H1 (cell line): ENCODE measurements around the gene OLFM1. TPM values are rescaled to one million over a fixed set of nuclear protein-coding genes. Genes with fewer than 3 reads are reported as not detected.

ENCODE experiments used
- CTCF ChIA-PET: fragments of 300-600 bp; sonication (Branson Sonifier 250); formaldehyde crosslinking; loops from one replicate; lab custom pipeline; 2021; ENCODE audit not compliant: partially characterized antibody; lab: Charles Lee
- POLR2A ChIA-PET: fragments of 300-600 bp; sonication (Branson Sonifier 250); formaldehyde crosslinking; loops from one replicate; lab custom pipeline; 2021; ENCODE audit warnings: inconsistent platforms; ENCODE audit not compliant: partially characterized antibody; lab: Charles Lee
- DNase-seq, 2 experiments: peaks; one replicate each; pipeline versions ENCODE4 v3.0.0 to v3.0.0-alpha.2; 2010 to 2022; ENCODE audit warnings: low spot score in 2 of 2, low read depth in 1 of 2, mixed read lengths in 1 of 2
- FAIRE-seq: peaks from 2 replicates; lab custom pipeline; 2011; peaks lifted over from hg19 to GRCh38; lab: Jason Lieb, UNC
- H2AFZ ChIP-seq: 2 replicates; pipeline ENCODE4 v1.8.1; 2012; ENCODE audit warnings: low read length, inconsistent platforms
- H2AK5ac ChIP-seq: 2 replicates; pipeline ENCODE4 v1.6.1; 2013; ENCODE audit warnings: low read depth, low read length
- H2BK120ac ChIP-seq: replicated peaks from 2 replicates; pipeline ENCODE3; 2013; ENCODE audit warnings: low read depth, low read length, inconsistent platforms
- H2BK12ac ChIP-seq: 2 replicates; pipeline ENCODE4 v1.6.1; 2013; ENCODE audit warnings: low read depth, low read length
- H2BK15ac ChIP-seq: 2 replicates; pipeline ENCODE4 v1.6.1; 2013; ENCODE audit warnings: low read length
- H2BK20ac ChIP-seq: 2 replicates; pipeline ENCODE4 v1.6.1; 2013; ENCODE audit warnings: low read length
- H2BK5ac ChIP-seq: 2 replicates; pipeline ENCODE4 v1.6.1; 2013; ENCODE audit warnings: low read depth, low read length
- H3K14ac ChIP-seq: 2 replicates; pipeline ENCODE4 v1.6.1; 2013; ENCODE audit warnings: inconsistent platforms; ENCODE audit not compliant: insufficient read length
- H3K18ac ChIP-seq: 2 replicates; pipeline ENCODE4 v1.6.1; 2013; ENCODE audit warnings: low read length; ENCODE audit errors: extremely low read depth
- H3K23ac ChIP-seq: 2 replicates; pipeline ENCODE4 v1.6.1; 2013; ENCODE audit warnings: inconsistent platforms; ENCODE audit not compliant: insufficient read length
- H3K23me2 ChIP-seq: 2 replicates; pipeline ENCODE4 v1.6.1; 2013; ENCODE audit warnings: low read depth, low read length
- H3K27ac ChIP-seq: 2 replicates; pipeline ENCODE4 v1.6.1; 2011; ENCODE audit warnings: low read depth, low read length, inconsistent platforms
- H3K27me3 ChIP-seq, 4 experiments: replicated peaks in 1 of 4; 1 replicate in 1 of 4; 2 replicates in 3 of 4; pipeline versions ENCODE4 v1.6.1 to v1.8.1; 2011 to 2013; ENCODE audit warnings: low read length in 3 of 4, mild to moderate bottlenecking in 3 of 4, inconsistent platforms in 2 of 4, mixed read lengths in 2 of 4, moderate library complexity in 1 of 4; ENCODE audit not compliant: control insufficient read depth in 3 of 4, insufficient read depth in 3 of 4; ENCODE audit errors: extremely low read depth in 1 of 4
- H3K36me3 ChIP-seq, 4 experiments: 2 replicates each; pipeline versions ENCODE4 v1.6.1 to v1.8.1; 2011 to 2013; ENCODE audit warnings: mild to moderate bottlenecking in 4 of 4, low read length in 3 of 4, moderate library complexity in 2 of 4, control low read depth in 1 of 4, inconsistent platforms in 1 of 4; ENCODE audit not compliant: insufficient read depth in 4 of 4, control insufficient read depth in 2 of 4
- H3K4ac ChIP-seq: replicated peaks from 2 replicates; pipeline ENCODE3; 2013; ENCODE audit warnings: low read length, low read depth, mixed read lengths, inconsistent platforms; ENCODE audit not compliant: insufficient read length
- H3K4me1 ChIP-seq, 4 experiments: replicated peaks in 1 of 4; 1 replicate in 1 of 4; 2 replicates in 3 of 4; pipeline versions ENCODE4 v1.6.1 to v1.8.1; 2011 to 2013; ENCODE audit warnings: low read length in 3 of 4, inconsistent platforms in 2 of 4, mixed read lengths in 1 of 4; ENCODE audit not compliant: insufficient read depth in 4 of 4, control insufficient read depth in 3 of 4
- H3K4me2 ChIP-seq, 2 experiments: 2 replicates each; pipeline versions ENCODE4 v1.6.1 to v1.8.1; 2011 to 2013; ENCODE audit warnings: low read depth in 2 of 2, low read length in 2 of 2, control low read depth in 1 of 2, inconsistent platforms in 1 of 2, mild to moderate bottlenecking in 1 of 2; ENCODE audit not compliant: insufficient read depth in 1 of 2
- H3K4me3 ChIP-seq, 4 experiments: fragments of 200-600, 300-600 bp in 1 of 4; sonication (generic), shearing (Covaris generic), sonication (Bioruptor Twin) in 1 of 4; 2 replicates each; pipeline versions ENCODE4 v1.5.1 to v1.8.1; 2011 to 2016; ENCODE audit warnings: low read length in 4 of 4, low read depth in 3 of 4, control low read depth in 2 of 4, inconsistent platforms in 2 of 4, mild to moderate bottlenecking in 2 of 4, mixed read lengths in 1 of 4, moderate library complexity in 1 of 4; ENCODE audit not compliant: insufficient read depth in 2 of 4; ENCODE audit errors: extremely low read depth in 1 of 4
- H3K56ac ChIP-seq: replicated peaks from 2 replicates; pipeline ENCODE3; 2013; ENCODE audit warnings: low read depth, mild to moderate bottlenecking, mixed read lengths, low read length, inconsistent platforms; ENCODE audit not compliant: insufficient read length
- H3K79me1 ChIP-seq: 2 replicates; pipeline ENCODE4 v1.6.1; 2013; ENCODE audit warnings: low read depth, low read length, control low read depth
- H3K79me2 ChIP-seq, 2 experiments: 2 replicates each; pipeline versions ENCODE4 v1.6.1 to v1.8.1; 2012 to 2013; ENCODE audit warnings: low read length in 2 of 2, mild to moderate bottlenecking in 2 of 2, inconsistent platforms in 1 of 2; ENCODE audit not compliant: insufficient read depth in 2 of 2, control insufficient read depth in 1 of 2
- H3K9ac ChIP-seq, 4 experiments: replicated peaks in 1 of 4; 1 replicate in 1 of 4; 2 replicates in 3 of 4; pipeline versions ENCODE4 v1.6.1 to v1.8.1; 2011 to 2013; ENCODE audit warnings: low read depth in 3 of 4, low read length in 3 of 4, control low read depth in 2 of 4, mild to moderate bottlenecking in 2 of 4, moderate library complexity in 2 of 4, inconsistent platforms in 1 of 4; ENCODE audit errors: extremely low read depth in 1 of 4
- H3K9me3 ChIP-seq, 2 experiments: 2 replicates each; pipeline versions ENCODE4 v1.6.1 to v1.8.1; 2012 to 2013; ENCODE audit warnings: mild to moderate bottlenecking in 2 of 2, moderate library complexity in 2 of 2, control low read depth in 1 of 2, inconsistent platforms in 1 of 2, low read depth in 1 of 2, low read length in 1 of 2, mixed read lengths in 1 of 2; ENCODE audit not compliant: insufficient read depth in 2 of 2
- H4K20me1 ChIP-seq, 2 experiments: replicated peaks in 1 of 2; 2 replicates each; pipeline versions ENCODE3 to v1.8.1; 2011 to 2013; ENCODE audit warnings: inconsistent platforms in 2 of 2, low read length in 2 of 2, mild to moderate bottlenecking in 1 of 2; ENCODE audit not compliant: insufficient read depth in 2 of 2, control insufficient read depth in 1 of 2
- H4K5ac ChIP-seq: 2 replicates; pipeline ENCODE4 v1.6.1; 2013; ENCODE audit warnings: low read length, low read depth, mixed read lengths, inconsistent platforms; ENCODE audit not compliant: insufficient read length
- H4K8ac ChIP-seq: 2 replicates; pipeline ENCODE4 v1.8.0; 2013; ENCODE audit warnings: mild to moderate bottlenecking, moderate library complexity, low read length, inconsistent platforms; ENCODE audit not compliant: insufficient read depth; ENCODE audit errors: extremely low read depth
- H4K91ac ChIP-seq: replicated peaks from 2 replicates; pipeline ENCODE3; 2013; ENCODE audit warnings: low read length, mixed read lengths, inconsistent platforms; ENCODE audit not compliant: insufficient read length
- ATF3 ChIP-seq: IDR thresholded peaks from 2 replicates; pipeline ENCODE4 v1.6.1; 2011; ENCODE audit warnings: low read depth, mild to moderate bottlenecking, low read length; ENCODE audit not compliant: insufficient read depth
- CBX8 ChIP-seq: fragments of 300-800, 300-1000 bp; sonication (generic); IDR thresholded peaks from 2 replicates; pipeline ENCODE4 v1.7.1; 2016; ENCODE audit warnings: low read depth, low read length, borderline replicate concordance
- MAFK ChIP-seq: IDR thresholded peaks from 2 replicates; pipeline ENCODE4 v1.6.1; 2012; ENCODE audit warnings: low read depth, mild to moderate bottlenecking, improper control_type of control experiment, low read length
- TCF12 ChIP-seq: IDR thresholded peaks from 2 replicates; pipeline ENCODE4 v1.6.1; 2011; ENCODE audit warnings: low read depth, mild to moderate bottlenecking, low read length
- WGBS, 2 experiments: shearing (Covaris generic) in 1 of 2; methylation state at CpG; one replicate each; pipeline versions ENCODE4 v1.1.6 to v1.1.7; 2013 to 2015; ENCODE audit warnings: low lambda C conversion rate in 2 of 2, mixed read lengths in 2 of 2, inconsistent platforms in 1 of 2, low coverage in 1 of 2, missing lambda C conversion rate in 1 of 2; ENCODE audit not compliant: insufficient replicate concordance in 2 of 2, insufficient coverage in 1 of 2, insufficient read length in 1 of 2; ENCODE audit errors: extremely low coverage in 1 of 2, missing lambda C conversion rate in 1 of 2; 5-methylcytosine and 5-hydroxymethylcytosine counted together
- polyA plus RNA-seq, 7 experiments: library from polyadenylated mRNA; depleted of rRNA in 3 of 7; stranded (reverse) in 5 of 7; unstranded in 2 of 7; fragments of >200 nt in 5 of 7; fragments of 200-250 nt in 2 of 7; gene quantifications; 1 replicate in 5 of 7; 2 replicates in 1 of 7; 4 replicates in 1 of 7; pipeline versions ENCODE4 v1.2.1 to v1.2.3, GENCODE V29; 2011 to 2013; ENCODE audit warnings: missing spikeins in 2 of 7, mixed read lengths in 2 of 7
- total RNA-seq: library from RNA; stranded (reverse); fragmentation: NEBNext Ultra II Directional; extraction: Animal tissue kit (Norgen Biotek cat#: 25700); gene quantifications from 2 replicates; pipeline ENCODE4 v1.2.1, GENCODE V29; 2021
- TF ChIP-seq, protein P1 (sequence below): IDR thresholded peaks from 2 replicates; pipeline ENCODE4 v1.6.1; 2012; ENCODE audit warnings: low read length, inconsistent platforms

OLFM1 gene
- total and polyA plus RNA-seq, 2 of the 8 experiments (the other 6 are each of a cell fraction or from before 2014, with no cell fraction given) = 53.0 to 53.4 TPM

GRCh38 chr9:135109650-135110049 lies 22.2 kb downstream of the OLFM1 start:
- Histone ChIP-seq H2BK12ac (no peak overlapping the region), H4K20me1 (peaks cover 0 to 4% of the 10 kb centered on the region in 2 experiments), H4K91ac (no peak overlapping the region), H3K23me2 (no peaks in the 10 kb centered on the region), H2AK5ac (no peak overlapping the region), H3K23ac (no peak overlapping the region), H3K79me2 (no peaks in the 10 kb centered on the region), H3K27ac (no peak overlapping the region), H3K4me3 (no peak overlapping the region), H3K79me1 (no peaks in the 10 kb centered on the region; the same call in 1 of the 2 replicates), H3K9ac (no peak overlapping the region), H4K5ac (no peak overlapping the region), H2AFZ (no peak overlapping the region), H3K18ac (no peak overlapping the region), H2BK15ac (no peak overlapping the region), H3K14ac (no peak overlapping the region), H3K56ac (no peak overlapping the region), H3K27me3 (no peaks in the 10 kb centered on the region), H3K9me3 (no peaks in the 10 kb centered on the region), H3K36me3 (no peaks in the 10 kb centered on the region; a peak in 2 of 8 replicates), H3K4me1 (peaks cover 0 to 3% (median 0%) of the 10 kb centered on the region in 4 experiments; a peak in 2 of 7 replicates), H2BK120ac (no peak overlapping the region), H4K8ac (no peak overlapping the region), H2BK20ac (no peak overlapping the region), H3K4ac (no peak overlapping the region), H3K4me2 (no peak overlapping the region), H2BK5ac (no peak overlapping the region)
- WGBS, 2 experiments = 83% methylated on average over 8 of the region's 8 CpGs; no CpG with 5 or more reads in 1 of the 2 experiments
- DNase-seq (no peak), FAIRE-seq (no peak)
- ChIA-PET CTCF (interaction anchor here (0.5 kb wide), 1 partner anchor 327 kb away, joined by 3 read pairs; no protein-coding TSS in a partner anchor), POLR2A (no interaction called here)
- no peak for TF ChIP-seq MAFK
- TF ChIP-seq CBX8 = no peak
- TF ChIP-seq ATF3 = no peak
- no peak for TF ChIP-seq TCF12
- TF ChIP-seq, protein P1, sequence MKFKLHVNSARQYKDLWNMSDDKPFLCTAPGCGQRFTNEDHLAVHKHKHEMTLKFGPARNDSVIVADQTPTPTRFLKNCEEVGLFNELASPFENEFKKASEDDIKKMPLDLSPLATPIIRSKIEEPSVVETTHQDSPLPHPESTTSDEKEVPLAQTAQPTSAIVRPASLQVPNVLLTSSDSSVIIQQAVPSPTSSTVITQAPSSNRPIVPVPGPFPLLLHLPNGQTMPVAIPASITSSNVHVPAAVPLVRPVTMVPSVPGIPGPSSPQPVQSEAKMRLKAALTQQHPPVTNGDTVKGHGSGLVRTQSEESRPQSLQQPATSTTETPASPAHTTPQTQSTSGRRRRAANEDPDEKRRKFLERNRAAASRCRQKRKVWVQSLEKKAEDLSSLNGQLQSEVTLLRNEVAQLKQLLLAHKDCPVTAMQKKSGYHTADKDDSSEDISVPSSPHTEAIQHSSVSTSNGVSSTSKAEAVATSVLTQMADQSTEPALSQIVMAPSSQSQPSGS = no peak
